GM18498 (cell line): ENCODE results near the gene ARHGAP29.
A peak's percentile ranks its signal among the peaks of the same experiment; 100 is the strongest.

Experiments
- ATAC-seq: cut with Tn5 transposase; IDR thresholded peaks from one replicate; pipeline ENCODE4 v1.9.1; 2021; ENCODE audit warnings: mild to moderate bottlenecking, moderate library complexity; ENCODE audit not compliant: unreplicated experiment

ARHGAP29 gene

DNA sequence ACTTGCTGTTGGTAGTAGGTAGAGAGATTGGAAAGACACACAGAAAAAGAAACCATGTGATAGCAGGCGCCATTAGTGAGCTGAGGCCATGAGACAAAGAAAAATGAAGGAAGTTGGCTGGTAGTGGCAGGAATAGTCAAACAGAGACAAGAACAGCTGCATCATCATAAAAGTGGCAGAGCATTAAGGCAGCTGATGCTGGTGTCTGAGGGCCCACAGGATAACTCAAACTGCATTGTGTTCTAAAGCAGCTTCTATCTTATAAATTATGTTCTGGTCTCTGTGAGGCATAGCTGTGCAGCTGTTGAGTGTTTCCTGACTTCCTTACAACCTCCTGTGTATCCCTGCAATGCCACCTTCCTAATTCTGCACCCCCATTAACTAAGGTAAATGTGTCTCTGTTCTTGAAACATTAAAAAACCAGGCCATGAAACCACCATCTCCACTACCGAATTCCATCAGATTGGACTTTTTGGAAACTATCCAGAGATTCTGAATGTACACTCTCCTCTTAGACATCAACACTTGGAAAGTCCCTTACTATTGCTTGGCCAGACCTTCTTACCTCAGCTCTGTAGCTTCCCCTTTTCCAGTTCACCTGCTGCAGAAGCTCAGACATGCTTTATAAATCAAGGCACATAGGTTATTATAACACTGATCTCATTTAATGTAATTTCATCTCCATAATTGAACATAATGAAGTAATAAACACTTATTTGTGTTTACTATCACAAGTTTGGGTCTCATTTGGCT is 23.4 kb upstream of the ARHGAP29 start:
- ATAC-seq = no peak

DNA sequence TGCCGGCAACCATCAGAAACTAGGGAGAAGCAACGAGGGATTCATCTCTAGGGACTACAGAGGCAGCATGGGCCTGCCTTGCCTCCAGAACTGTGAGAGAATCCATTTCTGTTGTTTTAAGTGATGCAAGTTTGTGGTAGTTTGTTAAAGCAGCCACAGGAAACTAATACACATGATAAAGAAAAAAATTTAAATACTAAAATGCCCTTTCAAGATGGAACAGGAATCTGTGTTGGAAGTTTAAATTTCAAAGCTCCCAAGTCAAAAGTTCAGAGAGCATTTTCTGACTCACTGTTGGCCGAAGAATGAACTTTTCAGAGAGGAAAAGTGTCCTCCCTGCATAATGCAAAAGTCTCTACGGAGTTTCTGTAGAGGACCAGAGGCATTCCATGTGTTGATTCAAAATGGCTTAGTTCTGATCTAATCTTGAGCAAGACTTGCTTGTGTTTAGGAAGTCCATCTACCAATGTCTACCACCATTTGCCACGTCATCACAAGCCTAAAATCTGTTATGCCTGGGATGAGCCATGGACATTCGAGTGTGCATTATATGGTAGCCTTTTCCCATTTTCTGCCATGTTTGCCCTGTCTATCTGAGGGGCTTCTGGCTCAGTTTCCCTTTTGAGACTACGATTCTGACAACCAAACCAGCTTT is 22.4 kb upstream of the ARHGAP29 start:
- ATAC-seq = no peak

DNA sequence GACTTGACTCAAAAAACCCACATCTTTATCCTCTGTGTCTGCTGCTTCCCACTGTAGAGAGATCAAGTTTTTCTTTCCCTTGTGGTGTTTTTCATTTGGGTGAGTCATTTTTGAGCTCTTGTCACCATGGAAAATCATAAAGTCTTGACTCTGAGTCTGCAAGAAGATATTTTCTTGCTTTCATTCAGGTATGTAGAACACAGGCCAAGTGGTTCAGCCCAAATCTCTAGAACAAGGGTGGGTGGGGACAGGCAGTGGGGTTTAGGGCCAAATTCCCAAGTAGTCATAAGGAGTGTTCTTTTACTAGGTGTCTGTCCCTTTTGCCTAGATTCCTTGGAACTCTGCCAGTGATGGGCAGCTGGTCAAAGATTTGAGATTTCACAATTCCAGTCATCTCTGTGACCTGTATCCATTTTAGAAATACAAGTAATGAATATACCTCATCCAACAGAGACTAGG is 21.5 kb upstream of the ARHGAP29 start:
- no peak for ATAC-seq

DNA sequence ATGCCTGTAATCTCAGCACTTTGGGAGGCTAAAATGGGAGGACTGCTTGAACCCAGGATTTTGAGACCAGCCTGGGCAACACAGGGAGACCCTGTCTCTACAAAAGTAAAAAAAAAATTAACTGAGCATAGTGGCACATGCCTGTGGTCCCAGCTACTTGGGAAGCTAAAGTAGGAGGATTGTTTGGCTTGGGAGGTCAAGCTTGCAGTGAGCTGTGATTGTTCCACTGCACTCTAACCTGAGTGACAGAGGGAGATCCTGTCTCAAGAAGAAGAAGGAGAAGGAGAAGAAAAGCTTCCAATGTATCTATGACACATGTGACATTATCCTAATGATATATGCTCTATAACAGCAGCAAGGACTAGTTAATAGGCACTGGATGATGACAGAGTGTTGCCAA is 20.1 kb upstream of the ARHGAP29 start:
- no peak for ATAC-seq

DNA sequence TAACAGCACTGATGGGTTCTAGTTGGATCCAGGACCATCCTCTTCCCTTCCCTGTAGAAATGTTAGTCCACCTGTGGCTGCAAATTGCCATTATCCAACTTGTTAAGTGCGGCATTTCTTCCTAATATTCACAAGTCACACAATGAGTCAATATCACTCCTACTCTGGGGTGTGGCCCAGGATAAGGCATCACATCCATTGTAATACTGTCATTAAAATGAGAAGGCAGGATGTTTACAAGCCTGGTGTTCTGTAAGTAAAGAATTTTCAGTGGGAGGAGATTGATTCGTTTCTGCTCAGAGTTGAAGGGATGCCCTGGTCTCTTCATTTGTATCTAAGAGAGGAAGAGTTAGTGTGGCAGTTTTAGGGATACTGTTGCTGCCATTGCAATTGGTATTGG is 18.1 kb upstream of the ARHGAP29 start:
- no peak for ATAC-seq

DNA sequence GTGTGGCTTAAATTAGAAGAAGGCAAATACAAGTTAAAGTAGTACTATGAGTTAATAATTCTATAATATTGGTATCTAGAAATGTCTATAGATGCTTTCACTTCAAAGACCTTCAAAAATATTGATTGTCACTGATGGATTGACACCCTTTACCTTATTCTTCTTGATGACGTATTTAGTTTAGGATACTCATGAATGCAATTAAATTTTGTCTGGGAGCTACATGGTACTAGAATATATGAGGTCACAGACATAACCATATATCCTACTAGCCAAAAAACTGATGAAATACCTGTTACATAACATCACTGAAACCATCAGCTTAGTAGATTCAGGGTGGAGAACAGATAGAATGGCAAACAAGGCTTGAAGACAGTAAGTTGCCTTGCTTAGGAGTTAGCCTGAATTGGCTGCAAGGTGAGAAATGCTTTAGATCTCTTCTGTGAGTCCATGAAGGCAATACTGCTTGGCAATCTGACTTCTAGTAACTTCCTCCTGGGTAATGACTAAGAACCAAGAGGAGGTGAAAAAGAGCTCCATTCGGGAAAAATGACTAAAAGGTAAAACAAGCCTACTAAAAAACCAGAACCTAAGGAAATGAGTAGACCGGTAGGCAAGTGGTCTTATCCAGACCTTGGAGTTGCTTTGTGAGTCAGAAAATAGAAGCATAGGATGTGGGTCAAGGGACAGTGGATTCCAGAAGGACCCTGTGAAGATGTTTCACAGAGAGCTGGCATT is 16.9 kb upstream of the ARHGAP29 start:
- ATAC-seq = no peak

DNA sequence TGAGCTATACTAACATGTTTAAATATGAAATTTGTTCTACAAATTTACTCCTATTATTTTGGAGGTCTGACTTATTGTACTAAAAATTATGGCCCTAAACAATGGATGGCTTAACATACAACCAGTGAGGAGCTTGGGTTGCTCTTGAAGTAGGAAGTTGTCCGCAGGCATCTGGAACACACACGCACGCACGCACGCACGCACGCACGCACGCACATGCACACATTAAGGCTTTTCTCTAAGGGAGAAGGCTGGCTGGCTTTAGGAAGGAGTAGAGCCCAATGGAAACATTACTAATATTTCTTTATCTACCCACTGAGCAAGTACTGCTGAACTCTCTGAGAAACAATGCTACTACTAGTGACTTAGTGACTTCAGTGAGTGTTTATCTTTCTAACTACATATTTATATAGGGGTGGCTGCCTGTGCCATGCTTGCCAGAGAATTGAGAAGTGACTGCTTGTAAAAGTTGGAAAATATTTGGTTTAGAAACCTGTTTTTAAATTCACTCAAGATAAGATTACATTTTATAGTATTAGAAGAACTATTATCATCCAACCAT is 16.2 kb upstream of the ARHGAP29 start:
- no peak for ATAC-seq

DNA sequence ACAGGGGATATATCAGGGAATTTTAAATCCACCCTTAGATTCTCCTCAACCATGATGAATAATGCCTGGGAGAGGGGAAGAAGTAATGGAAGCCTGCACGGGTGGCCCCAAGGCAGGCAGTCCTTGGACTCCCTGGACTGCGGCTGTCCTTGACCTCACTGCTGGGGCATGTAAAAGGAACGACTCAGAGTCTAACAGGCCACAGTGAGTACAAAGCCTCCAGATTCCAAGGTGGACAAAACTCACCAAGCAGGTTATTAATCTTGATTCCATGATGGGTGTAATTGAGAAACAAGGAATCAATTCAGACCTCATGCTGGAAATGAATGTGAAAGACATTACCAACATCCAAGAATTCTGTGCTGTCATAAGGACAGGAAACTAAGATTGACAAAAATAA is 13.0 kb upstream of the ARHGAP29 start:
- no peak for ATAC-seq

DNA sequence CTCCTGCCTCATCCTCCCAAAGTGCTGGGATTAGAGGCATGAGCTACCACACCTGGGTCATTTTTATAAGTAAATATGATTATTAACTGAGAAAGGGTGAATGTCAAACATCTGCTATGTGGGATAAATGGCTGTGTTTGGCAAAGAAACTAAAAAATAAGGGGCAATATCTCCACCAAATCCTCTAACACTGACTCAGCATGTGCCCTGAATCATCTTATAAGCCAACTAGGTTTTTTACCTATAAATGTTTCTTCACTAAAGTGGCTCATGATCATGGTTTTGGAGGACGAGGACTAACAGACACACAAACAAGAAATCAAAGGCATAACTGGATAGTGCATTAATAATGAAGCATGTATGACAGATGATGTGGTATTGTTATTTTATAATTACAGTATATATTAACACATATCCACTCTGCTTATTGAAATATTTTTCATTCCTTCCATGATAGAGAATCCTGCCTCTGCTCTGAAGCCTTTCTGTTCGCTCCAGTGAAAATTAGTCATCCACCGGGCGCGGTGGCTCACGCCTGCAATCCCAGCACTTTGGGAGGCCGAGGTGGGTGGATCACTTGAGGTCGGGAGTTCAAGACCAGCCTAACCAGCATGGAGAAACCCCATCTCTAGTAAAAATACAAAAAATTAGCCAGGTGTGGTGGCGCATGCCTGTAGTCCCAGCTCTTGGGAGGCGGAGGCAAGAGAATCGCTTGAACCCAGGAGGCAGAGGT is 11.7 kb upstream of the ARHGAP29 start:
- no peak for ATAC-seq

DNA sequence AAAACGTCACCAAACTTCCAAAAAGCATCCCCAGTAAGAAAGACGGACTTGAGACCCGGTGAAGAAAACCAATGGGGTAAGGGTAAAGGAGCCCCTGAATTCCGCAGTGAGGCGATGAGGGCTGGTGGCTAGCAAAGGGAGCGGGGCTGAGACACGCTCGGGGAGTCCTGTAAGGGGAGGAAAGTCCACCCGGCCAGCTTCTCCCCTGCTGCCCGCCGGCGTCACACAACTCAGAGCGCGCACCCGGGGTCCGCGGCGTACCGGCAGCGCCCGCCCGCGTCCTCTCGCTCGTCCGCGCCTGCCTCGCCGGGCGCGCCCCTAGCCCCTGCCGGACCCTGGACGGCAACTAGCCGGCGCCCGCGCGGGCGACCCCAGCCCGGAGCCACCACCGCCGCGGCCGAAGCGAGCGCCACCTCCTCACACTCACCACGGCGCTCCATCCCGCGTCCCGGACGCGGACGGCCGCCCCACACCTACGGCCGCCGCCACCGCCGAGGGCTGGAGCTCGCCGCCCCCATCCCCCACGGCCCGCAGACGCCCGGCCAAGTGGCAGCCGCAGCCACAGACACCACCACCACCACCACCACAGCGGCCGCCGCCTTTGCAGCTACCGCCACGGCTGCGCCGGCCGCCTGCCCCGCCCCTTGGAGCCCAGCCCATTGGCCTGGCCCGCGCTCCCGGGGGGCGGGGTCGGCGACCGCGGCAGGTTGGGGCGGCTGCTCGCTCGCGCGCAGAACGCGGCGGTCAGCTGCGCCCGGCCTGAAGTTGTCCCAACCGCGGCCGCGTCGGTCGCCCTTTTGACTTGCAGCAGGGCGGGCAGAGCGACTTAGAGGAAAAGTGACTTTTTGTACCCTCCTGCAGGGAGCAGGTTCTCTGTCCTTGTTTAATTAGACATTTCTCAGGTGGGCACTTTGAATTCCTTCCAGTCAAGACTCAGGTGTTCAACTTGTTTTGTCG is 10.0 kb upstream of the ARHGAP29 start:
- ATAC-seq = peak; percentile 87

DNA sequence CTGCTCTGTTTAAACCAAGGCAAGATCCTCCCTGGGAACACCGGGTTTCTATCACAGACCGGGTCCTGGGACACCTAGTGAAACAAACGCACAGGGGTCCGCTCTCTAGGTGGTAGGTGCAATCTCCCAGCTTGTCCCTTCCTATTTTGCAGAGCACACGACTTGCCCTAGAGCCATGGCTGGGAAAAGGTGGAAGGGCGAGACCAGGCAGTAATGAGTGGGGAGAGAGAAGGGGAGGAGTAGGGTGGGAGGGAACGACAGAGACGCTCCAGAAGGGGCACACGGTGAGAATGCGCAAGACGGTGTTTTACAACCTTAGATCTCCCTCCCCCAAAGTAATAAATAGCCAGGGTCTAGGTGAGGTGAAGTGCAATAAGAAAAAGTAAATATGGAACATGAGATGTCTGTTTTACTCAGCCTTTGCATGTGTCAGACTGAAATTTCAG is 9.3 kb upstream of the ARHGAP29 start:
- ATAC-seq = no peak

DNA sequence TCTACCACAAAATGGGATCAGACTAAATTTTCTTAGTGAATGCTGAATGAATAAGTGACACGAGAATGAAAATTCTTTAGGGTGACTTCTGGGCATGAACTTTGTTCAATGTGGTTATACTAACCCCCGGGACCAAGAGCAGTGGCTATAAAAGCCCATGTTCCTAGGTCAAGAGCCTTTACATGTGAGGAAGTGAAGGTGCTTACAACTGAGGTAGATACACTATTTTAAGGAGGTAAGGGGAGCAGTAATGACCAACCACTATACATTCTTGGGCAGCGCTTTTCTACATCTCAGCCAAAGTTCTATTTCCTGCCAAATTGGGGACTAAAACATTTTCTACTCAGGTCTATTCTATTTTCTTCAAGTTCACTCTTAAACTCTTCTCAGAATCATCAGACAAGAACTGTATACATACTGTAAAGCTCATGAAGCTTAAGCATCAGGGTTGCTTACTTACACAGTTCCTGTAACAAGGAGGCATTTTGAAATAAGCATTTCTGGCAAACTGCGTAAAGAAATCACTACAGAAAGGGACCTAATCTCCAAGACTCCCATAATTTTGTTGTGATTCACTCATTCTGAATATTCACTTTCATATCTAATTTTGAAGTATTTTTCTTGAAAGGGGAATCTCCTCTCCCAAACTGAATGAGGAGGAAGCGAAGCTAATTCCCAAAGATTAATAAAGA is 8.5 kb upstream of the ARHGAP29 start:
- ATAC-seq = no peak

DNA sequence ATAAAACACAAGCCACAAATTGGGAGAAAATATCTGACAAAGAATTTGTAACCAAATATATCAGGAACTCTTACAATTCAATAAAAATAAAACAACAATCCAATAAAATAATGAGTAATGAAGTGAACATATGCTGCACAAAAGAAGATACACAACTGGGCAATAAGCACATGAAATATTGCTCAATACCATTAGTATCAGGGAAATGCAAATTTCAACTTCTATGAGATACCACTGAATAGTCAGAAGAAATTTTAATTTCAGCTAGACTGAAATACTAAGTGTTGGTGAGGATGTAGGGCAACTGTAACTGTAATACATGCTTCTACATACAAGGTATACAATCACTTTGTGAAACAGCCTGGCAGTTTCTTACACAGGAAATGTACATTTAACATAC is 7.4 kb upstream of the ARHGAP29 start:
- no peak for ATAC-seq

DNA sequence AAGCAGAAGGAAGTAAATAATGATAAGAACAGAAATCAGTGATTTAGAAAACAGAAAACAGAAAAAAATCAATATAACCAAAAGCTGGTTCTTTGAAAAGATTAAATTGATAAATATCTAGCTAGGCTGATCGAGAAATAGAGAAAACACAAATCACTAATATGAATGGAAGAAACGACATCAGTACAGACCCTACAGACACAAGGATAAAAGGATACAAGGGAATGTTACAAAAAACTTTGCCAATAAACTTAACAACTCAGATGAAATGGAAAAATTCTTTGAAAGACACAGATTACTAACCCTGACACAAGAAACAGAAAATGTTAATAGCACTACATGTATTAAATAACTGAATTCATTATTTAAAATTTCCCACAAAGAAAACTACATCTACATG is 6.3 kb upstream of the ARHGAP29 start:
- ATAC-seq = no peak

DNA sequence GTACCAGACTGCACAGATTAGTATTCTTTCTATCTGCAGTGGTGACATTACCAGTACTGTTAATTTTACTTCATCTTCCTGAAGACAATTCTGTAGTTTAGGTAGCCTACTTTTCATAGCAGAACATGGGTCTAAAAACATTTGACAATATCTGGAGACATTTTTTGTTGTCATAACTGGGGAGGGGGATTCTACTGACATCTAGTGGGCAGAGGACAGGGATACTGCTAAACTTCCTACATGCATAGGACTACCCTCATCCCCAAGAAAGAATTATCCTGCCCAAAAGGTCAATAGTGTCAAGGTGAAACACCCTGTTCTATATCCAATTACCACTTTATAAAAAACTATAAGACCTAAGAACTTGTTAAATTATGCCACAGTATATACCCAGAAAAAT is 3.4 kb upstream of the ARHGAP29 start:
- ATAC-seq = no peak

DNA sequence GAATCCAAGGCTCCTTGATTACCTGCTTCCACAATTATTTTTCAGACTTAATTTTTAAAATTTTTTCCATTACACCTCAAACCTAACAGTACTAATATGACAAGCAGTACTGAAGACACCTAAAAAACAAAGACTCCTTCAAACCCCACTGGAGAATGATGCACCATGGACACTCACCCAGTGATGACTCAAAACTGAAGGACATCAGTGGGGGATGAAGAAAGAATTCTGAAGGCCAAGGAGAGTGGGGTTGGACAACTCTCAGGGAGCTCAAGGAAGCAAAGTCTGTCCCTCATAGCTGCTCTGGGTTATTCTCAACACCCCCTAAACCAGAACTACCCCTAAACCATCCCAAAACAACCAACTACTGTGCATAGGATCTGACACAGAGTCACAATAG is 2.4 kb upstream of the ARHGAP29 start:
- ATAC-seq = no peak

DNA sequence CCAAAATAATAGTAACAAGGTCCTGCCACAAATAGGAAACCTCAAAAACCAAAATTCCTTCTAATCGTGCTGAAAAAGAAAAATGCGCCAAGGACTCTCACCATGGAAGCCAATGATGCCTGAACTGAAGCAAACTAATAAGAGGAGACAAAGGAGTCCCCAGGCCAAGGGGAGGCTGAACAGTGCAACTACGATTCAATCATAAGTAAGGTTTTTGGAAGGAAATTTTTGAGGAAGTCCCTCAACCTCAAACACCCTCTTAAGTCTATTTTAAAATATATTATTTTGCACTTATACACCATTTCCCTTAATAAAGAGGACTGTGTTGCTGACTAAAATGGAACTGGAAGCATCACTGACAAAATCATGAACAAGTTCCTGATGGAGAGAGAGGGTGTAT is 1.7 kb upstream of the ARHGAP29 start:
- no peak for ATAC-seq

DNA sequence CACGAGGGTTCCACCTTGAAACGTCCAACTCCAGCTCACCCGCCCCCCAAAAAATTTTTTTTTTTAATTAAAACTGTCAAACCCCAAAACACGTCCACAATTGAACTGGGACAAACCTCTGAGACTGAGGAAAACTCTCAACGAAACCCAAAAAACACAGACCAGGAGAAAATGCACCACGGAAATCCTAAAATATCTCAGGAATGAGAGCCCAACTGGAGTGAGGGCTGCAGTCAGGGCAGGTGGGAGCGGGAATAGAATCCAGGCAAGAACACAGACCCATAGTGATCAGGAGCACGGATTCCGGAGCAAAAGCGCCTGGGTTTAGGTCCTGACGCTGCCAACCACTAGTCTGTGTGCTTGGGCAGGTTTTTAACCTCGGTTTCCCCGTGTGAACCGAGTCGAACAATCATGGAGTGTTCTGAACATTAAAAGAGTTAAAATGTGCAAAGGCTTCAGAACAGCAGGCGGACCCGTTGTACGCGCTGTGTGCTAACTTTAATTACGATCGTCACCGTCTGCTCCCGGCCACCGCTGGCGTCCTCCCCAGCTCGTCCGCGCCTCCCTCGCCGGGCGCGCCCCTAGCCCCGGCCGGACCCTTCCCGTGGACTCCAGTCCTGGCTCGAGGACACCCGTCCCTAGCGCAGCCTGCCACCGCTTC is 624 bp downstream of the ARHGAP29 start:
- ATAC-seq = peak; percentile 39
